DMS79 treated with DMSO at 0.1 percent for 48 hours (cell line): Measurements from ENCODE around the gene SNX24.
A peak's percentile ranks its signal among the peaks of the same experiment; 100 is the strongest.

Experiments
- DNase-seq: peaks from one replicate; lab custom pipeline; 2025; lab: John Stamatoyannopoulos, UW

Gene SNX24

DNA sequence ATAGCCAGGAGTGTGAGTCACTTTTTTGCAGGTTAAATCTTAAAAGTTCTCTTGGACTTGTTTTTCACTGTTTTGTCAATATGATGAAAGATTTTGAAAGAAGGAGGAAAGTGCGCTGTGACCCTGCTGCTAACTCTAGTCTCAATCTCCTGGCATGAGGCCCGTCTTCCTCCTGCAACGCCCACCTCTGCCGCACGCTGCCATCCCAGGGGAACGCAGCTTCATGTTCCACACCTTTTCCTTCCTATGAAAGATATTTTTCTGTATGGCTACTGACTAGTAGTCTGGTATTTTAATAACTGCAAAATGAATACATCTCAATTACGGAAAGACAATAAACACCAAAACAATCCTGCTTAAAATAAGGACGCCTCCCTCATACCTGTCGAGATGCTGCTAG is 182.8 kb downstream of the SNX24 start:
- no peak for DNase-seq

DNA sequence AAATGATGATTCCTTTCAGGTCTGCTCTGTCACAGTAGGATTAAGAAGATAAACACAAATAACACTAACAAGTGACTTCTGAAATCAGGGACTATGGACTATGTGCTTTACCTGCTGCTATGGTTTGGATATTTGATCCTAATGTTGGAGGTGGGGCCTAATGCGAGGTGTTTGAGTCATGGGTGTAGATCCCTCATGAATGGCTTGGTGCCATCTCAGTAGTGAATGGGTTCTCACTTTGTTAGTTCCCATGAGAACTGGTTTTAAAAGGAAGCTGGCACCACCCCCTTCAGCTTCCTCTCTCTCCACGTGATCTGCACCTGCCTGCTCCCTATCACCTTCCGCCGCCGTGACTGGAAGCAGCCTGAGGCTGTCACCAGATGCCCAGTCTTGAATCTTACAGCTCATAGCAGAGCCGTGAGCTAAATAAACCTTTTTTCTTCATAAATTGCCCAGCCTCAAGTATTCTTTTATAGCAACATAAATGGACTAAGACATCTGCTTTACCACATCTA is 187.8 kb downstream of the SNX24 start:
- DNase-seq, result no peak

DNA sequence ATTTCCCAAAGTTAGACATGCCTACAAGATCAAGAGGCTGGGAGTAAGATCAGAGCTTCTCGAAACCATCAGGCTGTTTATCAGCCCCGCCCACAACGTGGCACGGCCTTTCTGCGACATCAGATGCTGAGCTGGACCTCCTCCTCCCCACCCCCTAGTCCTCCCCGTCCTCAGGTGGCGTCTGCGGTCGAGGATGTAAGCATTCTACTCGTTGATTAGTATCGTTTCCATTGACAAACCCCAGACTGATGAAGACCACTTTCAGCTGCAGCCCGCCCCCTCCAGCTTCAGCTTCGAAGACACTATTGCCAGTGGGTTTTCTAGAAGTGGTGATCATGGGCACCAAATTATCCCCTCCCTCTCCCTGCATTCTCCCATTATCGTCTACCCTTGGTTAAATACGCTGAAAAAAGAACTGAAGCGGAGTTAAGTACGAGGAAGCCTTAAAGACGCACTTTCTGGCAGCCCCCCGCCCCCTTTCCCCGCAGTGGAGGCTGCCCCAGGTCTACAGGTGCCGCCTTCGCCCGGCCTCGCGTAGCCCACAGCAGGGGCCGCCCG is 190.0 kb downstream of the SNX24 start:
- DNase-seq, result peak; percentile 1

GRCh38 chr5:123035918-123036390 is 190.5 kb downstream of the SNX24 start:
- no peak for DNase-seq

DNA sequence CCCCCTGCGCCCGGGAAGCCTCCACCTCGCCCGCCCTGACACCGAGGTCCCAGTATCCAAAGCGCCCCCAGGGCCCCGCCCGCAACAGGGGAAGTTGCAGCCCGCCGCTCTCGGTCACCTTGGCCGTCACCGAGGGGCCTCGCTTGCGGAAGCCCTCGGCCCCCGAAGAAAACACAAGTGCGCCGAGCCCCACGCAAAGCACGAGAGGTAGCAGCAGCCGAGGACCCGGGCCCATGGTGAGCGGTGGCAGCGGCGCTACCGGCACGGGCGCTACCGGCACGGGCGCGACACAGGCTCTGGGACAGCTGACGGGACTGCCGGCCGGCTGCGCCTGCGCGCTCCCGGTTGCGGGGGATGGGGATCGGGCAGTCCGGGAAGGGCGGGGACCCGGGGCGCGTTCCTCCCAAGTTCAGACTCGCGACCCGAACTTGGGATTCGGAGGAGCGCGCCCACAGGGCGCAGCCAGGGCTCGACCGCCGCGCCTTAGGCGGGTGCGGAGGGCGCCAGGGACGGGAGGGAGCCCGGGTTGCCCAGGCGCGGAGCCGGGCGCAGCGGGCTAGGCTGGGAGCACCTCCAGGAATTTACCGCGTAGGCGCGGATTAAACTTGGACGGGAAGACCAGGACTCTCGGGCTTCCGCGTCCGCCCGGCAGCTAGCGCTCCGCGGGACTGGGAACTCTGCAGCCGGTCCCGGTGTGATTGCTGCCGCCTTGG is 191.1 kb downstream of the SNX24 start, which contains the start of gene PPIC:
TSS of gene PPIC (minus strand) at position 335 of the 713 bp plus-strand sequence. CDS start at position 235, 100 bp downstream.
- DNase-seq, result no peak

GRCh38 chr5:123037104-123037418 is 191.6 kb downstream of the SNX24 start:
- no peak for DNase-seq

- DNase-seq, result no peak
Measured at GRCh38 chr5:123039673-123040072, 194.3 kb downstream of the SNX24 start.

- DNase-seq, result no peak
Measured at GRCh38 chr5:123044926-123045617, 199.7 kb downstream of the SNX24 start.

GRCh38 chr5:123046222-123046621 is 200.8 kb downstream of the SNX24 start:
- DNase-seq, result no peak

DNA sequence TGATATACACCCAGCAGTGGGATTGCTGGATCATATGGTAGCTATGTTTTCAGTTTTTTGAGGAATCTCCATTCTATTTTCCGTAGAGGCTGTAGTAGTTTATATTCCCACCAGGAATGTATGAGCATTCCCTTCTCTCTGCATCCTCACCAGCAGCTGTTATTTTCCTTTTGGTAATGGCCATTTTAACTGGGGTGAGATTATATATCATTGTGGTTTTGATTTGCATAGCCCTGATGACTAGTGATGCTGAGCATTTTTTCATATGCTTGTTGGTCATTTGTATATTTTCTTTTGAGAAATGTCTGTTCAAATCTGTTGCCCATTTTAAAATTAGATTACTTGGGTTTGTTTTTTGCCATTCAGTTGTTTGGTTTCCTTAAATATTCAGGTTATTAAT is 202.3 kb downstream of the SNX24 start:
- no peak for DNase-seq

DNA sequence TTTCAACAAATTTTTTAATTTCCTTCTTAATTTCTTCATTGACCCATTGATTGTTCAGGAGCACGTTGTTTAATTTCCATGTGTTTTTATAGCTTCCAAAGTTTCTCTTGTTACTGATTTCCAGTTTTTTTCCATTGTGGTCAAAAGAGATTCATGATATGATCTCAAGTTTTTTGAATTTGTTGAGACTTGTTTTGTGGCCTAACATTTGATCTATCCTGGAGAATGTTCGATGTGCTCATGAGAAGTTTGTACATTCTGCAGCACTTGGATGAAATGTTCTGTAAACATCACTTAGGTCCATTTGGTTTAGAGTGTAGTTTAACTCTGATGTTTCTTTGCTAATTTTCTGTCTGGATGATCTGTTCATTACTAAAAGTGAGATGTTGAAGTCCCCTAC is 205.8 kb downstream of the SNX24 start:
- no peak for DNase-seq
